GM21529 (cell line): Measurements from ENCODE around the gene CXorf51B.
"Not testable (repeated sequence)": the region's sequence is repeated elsewhere in the genome, so short reads cannot be mapped to it uniquely, and the experiment has no call there.

Experiments used
- ATAC-seq: cut with Tn5 transposase; IDR thresholded peaks from one replicate; pipeline ENCODE4 v1.9.1; 2021; ENCODE audit not compliant: unreplicated experiment

CXorf51B gene

GRCh38 chrX:146809471-146809870, at the start of gene CXorf51B:
CXorf51B (plus strand) TSS chrX:146809771; CDS start chrX:146809792, 21 bp downstream.
- ATAC-seq: not testable (repeated sequence)

GRCh38 chrX:146814644-146815043, 5.1 kb downstream of the CXorf51B start, which contains the start of gene CXorf51A:
CXorf51A (minus strand) TSS chrX:146814744; CDS start chrX:146814723, 21 bp downstream.
- ATAC-seq: not testable (repeated sequence)

GRCh38 chrX:146831994-146832393, 22.4 kb downstream of the CXorf51B start:
- no peak for ATAC-seq

GRCh38 chrX:146854281-146854680, 44.7 kb downstream of the CXorf51B start:
- no peak for ATAC-seq
